H1 (cell line): ENCODE data around the gene MCAT. TPM values are rescaled to one million over a fixed set of nuclear protein-coding genes. Genes with fewer than 3 reads are reported as not detected.

Experiments
- CTCF ChIA-PET: fragments of 300-600 bp; sonication (Branson Sonifier 250); formaldehyde crosslinking; loops from one replicate; lab custom pipeline; 2021; ENCODE audit not compliant: partially characterized antibody; lab: Charles Lee
- POLR2A ChIA-PET: fragments of 300-600 bp; sonication (Branson Sonifier 250); formaldehyde crosslinking; loops from one replicate; lab custom pipeline; 2021; ENCODE audit warnings: inconsistent platforms; ENCODE audit not compliant: partially characterized antibody; lab: Charles Lee
- DNase-seq, 2 experiments: peaks; one replicate each; pipeline versions ENCODE4 v3.0.0 to v3.0.0-alpha.2; 2010 to 2022; ENCODE audit warnings: low spot score in 2 of 2, low read depth in 1 of 2, mixed read lengths in 1 of 2
- FAIRE-seq: peaks from 2 replicates; lab custom pipeline; 2011; peaks lifted over from hg19 to GRCh38; lab: Jason Lieb, UNC
- H2AFZ ChIP-seq: 2 replicates; pipeline ENCODE4 v1.8.1; 2012; ENCODE audit warnings: low read length, inconsistent platforms
- H2AK5ac ChIP-seq: 2 replicates; pipeline ENCODE4 v1.6.1; 2013; ENCODE audit warnings: low read depth, low read length
- H2BK120ac ChIP-seq: replicated peaks from 2 replicates; pipeline ENCODE3; 2013; ENCODE audit warnings: low read depth, low read length, inconsistent platforms
- H2BK12ac ChIP-seq: 2 replicates; pipeline ENCODE4 v1.6.1; 2013; ENCODE audit warnings: low read depth, low read length
- H2BK15ac ChIP-seq: 2 replicates; pipeline ENCODE4 v1.6.1; 2013; ENCODE audit warnings: low read length
- H2BK20ac ChIP-seq: 2 replicates; pipeline ENCODE4 v1.6.1; 2013; ENCODE audit warnings: low read length
- H2BK5ac ChIP-seq: 2 replicates; pipeline ENCODE4 v1.6.1; 2013; ENCODE audit warnings: low read depth, low read length
- H3K14ac ChIP-seq: 2 replicates; pipeline ENCODE4 v1.6.1; 2013; ENCODE audit warnings: inconsistent platforms; ENCODE audit not compliant: insufficient read length
- H3K18ac ChIP-seq: 2 replicates; pipeline ENCODE4 v1.6.1; 2013; ENCODE audit warnings: low read length; ENCODE audit errors: extremely low read depth
- H3K23ac ChIP-seq: 2 replicates; pipeline ENCODE4 v1.6.1; 2013; ENCODE audit warnings: inconsistent platforms; ENCODE audit not compliant: insufficient read length
- H3K23me2 ChIP-seq: 2 replicates; pipeline ENCODE4 v1.6.1; 2013; ENCODE audit warnings: low read depth, low read length
- H3K27ac ChIP-seq: 2 replicates; pipeline ENCODE4 v1.6.1; 2011; ENCODE audit warnings: low read depth, low read length, inconsistent platforms
- H3K27me3 ChIP-seq, 4 experiments: replicated peaks in 1 of 4; 1 replicate in 1 of 4; 2 replicates in 3 of 4; pipeline versions ENCODE4 v1.6.1 to v1.8.1; 2011 to 2013; ENCODE audit warnings: low read length in 3 of 4, mild to moderate bottlenecking in 3 of 4, inconsistent platforms in 2 of 4, mixed read lengths in 2 of 4, moderate library complexity in 1 of 4; ENCODE audit not compliant: control insufficient read depth in 3 of 4, insufficient read depth in 3 of 4; ENCODE audit errors: extremely low read depth in 1 of 4
- H3K36me3 ChIP-seq, 4 experiments: 2 replicates each; pipeline versions ENCODE4 v1.6.1 to v1.8.1; 2011 to 2013; ENCODE audit warnings: mild to moderate bottlenecking in 4 of 4, low read length in 3 of 4, moderate library complexity in 2 of 4, control low read depth in 1 of 4, inconsistent platforms in 1 of 4; ENCODE audit not compliant: insufficient read depth in 4 of 4, control insufficient read depth in 2 of 4
- H3K4ac ChIP-seq: replicated peaks from 2 replicates; pipeline ENCODE3; 2013; ENCODE audit warnings: low read length, low read depth, mixed read lengths, inconsistent platforms; ENCODE audit not compliant: insufficient read length
- H3K4me1 ChIP-seq, 4 experiments: replicated peaks in 1 of 4; 1 replicate in 1 of 4; 2 replicates in 3 of 4; pipeline versions ENCODE4 v1.6.1 to v1.8.1; 2011 to 2013; ENCODE audit warnings: low read length in 3 of 4, inconsistent platforms in 2 of 4, mixed read lengths in 1 of 4; ENCODE audit not compliant: insufficient read depth in 4 of 4, control insufficient read depth in 3 of 4
- H3K4me2 ChIP-seq, 2 experiments: 2 replicates each; pipeline versions ENCODE4 v1.6.1 to v1.8.1; 2011 to 2013; ENCODE audit warnings: low read depth in 2 of 2, low read length in 2 of 2, control low read depth in 1 of 2, inconsistent platforms in 1 of 2, mild to moderate bottlenecking in 1 of 2; ENCODE audit not compliant: insufficient read depth in 1 of 2
- H3K4me3 ChIP-seq, 4 experiments: fragments of 200-600, 300-600 bp in 1 of 4; sonication (generic), shearing (Covaris generic), sonication (Bioruptor Twin) in 1 of 4; 2 replicates each; pipeline versions ENCODE4 v1.5.1 to v1.8.1; 2011 to 2016; ENCODE audit warnings: low read length in 4 of 4, low read depth in 3 of 4, control low read depth in 2 of 4, inconsistent platforms in 2 of 4, mild to moderate bottlenecking in 2 of 4, mixed read lengths in 1 of 4, moderate library complexity in 1 of 4; ENCODE audit not compliant: insufficient read depth in 2 of 4; ENCODE audit errors: extremely low read depth in 1 of 4
- H3K56ac ChIP-seq: replicated peaks from 2 replicates; pipeline ENCODE3; 2013; ENCODE audit warnings: low read depth, mild to moderate bottlenecking, mixed read lengths, low read length, inconsistent platforms; ENCODE audit not compliant: insufficient read length
- H3K79me1 ChIP-seq: 2 replicates; pipeline ENCODE4 v1.6.1; 2013; ENCODE audit warnings: low read depth, low read length, control low read depth
- H3K79me2 ChIP-seq, 2 experiments: 2 replicates each; pipeline versions ENCODE4 v1.6.1 to v1.8.1; 2012 to 2013; ENCODE audit warnings: low read length in 2 of 2, mild to moderate bottlenecking in 2 of 2, inconsistent platforms in 1 of 2; ENCODE audit not compliant: insufficient read depth in 2 of 2, control insufficient read depth in 1 of 2
- H3K9ac ChIP-seq, 4 experiments: replicated peaks in 1 of 4; 1 replicate in 1 of 4; 2 replicates in 3 of 4; pipeline versions ENCODE4 v1.6.1 to v1.8.1; 2011 to 2013; ENCODE audit warnings: low read depth in 3 of 4, low read length in 3 of 4, control low read depth in 2 of 4, mild to moderate bottlenecking in 2 of 4, moderate library complexity in 2 of 4, inconsistent platforms in 1 of 4; ENCODE audit errors: extremely low read depth in 1 of 4
- H3K9me3 ChIP-seq, 2 experiments: 2 replicates each; pipeline versions ENCODE4 v1.6.1 to v1.8.1; 2012 to 2013; ENCODE audit warnings: mild to moderate bottlenecking in 2 of 2, moderate library complexity in 2 of 2, control low read depth in 1 of 2, inconsistent platforms in 1 of 2, low read depth in 1 of 2, low read length in 1 of 2, mixed read lengths in 1 of 2; ENCODE audit not compliant: insufficient read depth in 2 of 2
- H4K20me1 ChIP-seq, 2 experiments: replicated peaks in 1 of 2; 2 replicates each; pipeline versions ENCODE3 to v1.8.1; 2011 to 2013; ENCODE audit warnings: inconsistent platforms in 2 of 2, low read length in 2 of 2, mild to moderate bottlenecking in 1 of 2; ENCODE audit not compliant: insufficient read depth in 2 of 2, control insufficient read depth in 1 of 2
- H4K5ac ChIP-seq: 2 replicates; pipeline ENCODE4 v1.6.1; 2013; ENCODE audit warnings: low read length, low read depth, mixed read lengths, inconsistent platforms; ENCODE audit not compliant: insufficient read length
- H4K8ac ChIP-seq: 2 replicates; pipeline ENCODE4 v1.8.0; 2013; ENCODE audit warnings: mild to moderate bottlenecking, moderate library complexity, low read length, inconsistent platforms; ENCODE audit not compliant: insufficient read depth; ENCODE audit errors: extremely low read depth
- H4K91ac ChIP-seq: replicated peaks from 2 replicates; pipeline ENCODE3; 2013; ENCODE audit warnings: low read length, mixed read lengths, inconsistent platforms; ENCODE audit not compliant: insufficient read length
- CHD2 ChIP-seq: IDR thresholded peaks from 2 replicates; pipeline ENCODE4 v1.6.1; 2012; ENCODE audit warnings: low read length, improper control_type of control experiment
- EZH2 ChIP-seq: fragments of 200-600 bp; sonication (generic); IDR thresholded peaks from 2 replicates; pipeline ENCODE4 v1.7.1; 2012; ENCODE audit warnings: low read depth, mild to moderate bottlenecking, moderate library complexity, low read length, inconsistent platforms; ENCODE audit not compliant: severe bottlenecking
- WGBS, 2 experiments: shearing (Covaris generic) in 1 of 2; methylation state at CpG; one replicate each; pipeline versions ENCODE4 v1.1.6 to v1.1.7; 2013 to 2015; ENCODE audit warnings: low lambda C conversion rate in 2 of 2, mixed read lengths in 2 of 2, inconsistent platforms in 1 of 2, low coverage in 1 of 2, missing lambda C conversion rate in 1 of 2; ENCODE audit not compliant: insufficient replicate concordance in 2 of 2, insufficient coverage in 1 of 2, insufficient read length in 1 of 2; ENCODE audit errors: extremely low coverage in 1 of 2, missing lambda C conversion rate in 1 of 2; 5-methylcytosine and 5-hydroxymethylcytosine counted together
- polyA plus RNA-seq, 7 experiments: library from polyadenylated mRNA; depleted of rRNA in 3 of 7; stranded (reverse) in 5 of 7; unstranded in 2 of 7; fragments of >200 nt in 5 of 7; fragments of 200-250 nt in 2 of 7; gene quantifications; 1 replicate in 5 of 7; 2 replicates in 1 of 7; 4 replicates in 1 of 7; pipeline versions ENCODE4 v1.2.1 to v1.2.3, GENCODE V29; 2011 to 2013; ENCODE audit warnings: missing spikeins in 2 of 7, mixed read lengths in 2 of 7
- total RNA-seq: library from RNA; stranded (reverse); fragmentation: NEBNext Ultra II Directional; extraction: Animal tissue kit (Norgen Biotek cat#: 25700); gene quantifications from 2 replicates; pipeline ENCODE4 v1.2.1, GENCODE V29; 2021

MCAT gene
- total and polyA plus RNA-seq, 2 of the 8 experiments (the other 6 are each of a cell fraction or from before 2014, with no cell fraction given): 15.8 to 17.4 TPM

- Histone ChIP-seq H3K4me3 (no peak overlapping the region), H3K9ac (no peak overlapping the region), H2BK15ac (no peak overlapping the region), H2BK20ac (no peak overlapping the region), H3K18ac (no peak overlapping the region), H2BK12ac (no peak overlapping the region), H3K14ac (no peak overlapping the region), H3K4me2 (no peak overlapping the region), H4K91ac (no peak overlapping the region), H2AFZ (no peak overlapping the region), H3K4me1 (no peaks in the 10 kb centered on the region), H3K56ac (no peak overlapping the region), H2AK5ac (no peak overlapping the region), H2BK5ac (no peak overlapping the region), H2BK120ac (no peak overlapping the region), H3K79me2 (no peaks in the 10 kb centered on the region), H3K23me2 (peaks cover 3% of the 10 kb centered on the region; the same call in 1 of the 2 replicates), H3K23ac (no peak overlapping the region), H4K5ac (no peak overlapping the region), H3K4ac (no peak overlapping the region), H3K9me3 (no peaks in the 10 kb centered on the region; a peak in 1 of 4 replicates), H4K20me1 (peaks cover 0 to 2% of the 10 kb centered on the region in 2 experiments), H3K79me1 (no peaks in the 10 kb centered on the region), H3K27me3 (no peaks in the 10 kb centered on the region), H3K36me3 (no peaks in the 10 kb centered on the region), H3K27ac (no peak overlapping the region), H4K8ac (no peak overlapping the region)
- no peak for FAIRE-seq
- DNase-seq: no peak
- ChIA-PET POLR2A (no interaction called here), CTCF (no interaction called here)
- WGBS, 2 experiments: 72% methylated on average over 5 of the region's 5 CpGs; no CpG with 5 or more reads in 1 of the 2 experiments
- TF ChIP-seq CHD2 (no peak), EZH2 (no peak)
These were observed 43.0 kb downstream of the MCAT start for GRCh38 chr22:43100225-43100624.
